ENCODE measurements around the gene CC2D1A. TPM values are rescaled to one million over a fixed set of nuclear protein-coding genes. Genes with fewer than 3 reads are reported as not detected.

Gene CC2D1A
- polyA plus RNA-seq, 1 of the 3 experiments (the other 2 are of a cell fraction) = 24.2 TPM

GRCh38 chr19:13956365-13956744 is 50.4 kb downstream of the CC2D1A start:
- Histone ChIP-seq H3K27me3 (ENCODE audit: insufficient read depth) (no peaks in the 10 kb centered on the region), H3K27ac (ENCODE audit: low read depth in 2 of 2, low read length in 1 of 2) (no peak overlapping the region), H3K4me2 (no peak overlapping the region), H3K4me3 (ENCODE audit: low read depth in 2 of 2, low read length in 1 of 2) (no peak overlapping the region), H3F3A (replicated peaks; ENCODE audit: insufficient read depth) (peaks cover 3% of the 10 kb centered on the region), H3K36me3 (replicated peaks in 1 of 2; ENCODE audit: control insufficient read depth in 1 of 2, insufficient read depth in 2 of 2, low read length in 1 of 2) (peaks cover 9 to 50% of the 10 kb centered on the region in 2 experiments), H3K4me1 (ENCODE audit: control insufficient read depth in 1 of 2, insufficient read depth in 2 of 2, low read depth in 1 of 2, low read length in 1 of 2) (peaks cover 0 to 20% of the 10 kb centered on the region in 2 experiments; a peak in 1 of 4 replicates), H4K20me1 (ENCODE audit: insufficient read depth) (peaks cover 8% of the 10 kb centered on the region; the same call in 1 of the 2 replicates), H3K9ac (no peak overlapping the region), H3K9me2 (no peaks in the 10 kb centered on the region), H2AFZ (ENCODE audit: low read depth) (no peak overlapping the region), H3K79me2 (ENCODE audit: insufficient read depth) (peaks cover 35% of the 10 kb centered on the region), H3K9me3 (no peaks in the 10 kb centered on the region)
- WGBS (ENCODE audit: low lambda C conversion rate) = 93% methylated on average over 9 of the region's 16 CpGs
- ChIA-PET CTCF (interaction anchor here (1.2 to 5.1 kb wide), 3 partner anchors 24 to 116 kb away, joined by 3 to 19 read pairs (median 3); partner anchors contain the start of genes IL27RA and MISP3), POLR2A (no interaction called here)
- TF ChIP-seq, protein P1, sequence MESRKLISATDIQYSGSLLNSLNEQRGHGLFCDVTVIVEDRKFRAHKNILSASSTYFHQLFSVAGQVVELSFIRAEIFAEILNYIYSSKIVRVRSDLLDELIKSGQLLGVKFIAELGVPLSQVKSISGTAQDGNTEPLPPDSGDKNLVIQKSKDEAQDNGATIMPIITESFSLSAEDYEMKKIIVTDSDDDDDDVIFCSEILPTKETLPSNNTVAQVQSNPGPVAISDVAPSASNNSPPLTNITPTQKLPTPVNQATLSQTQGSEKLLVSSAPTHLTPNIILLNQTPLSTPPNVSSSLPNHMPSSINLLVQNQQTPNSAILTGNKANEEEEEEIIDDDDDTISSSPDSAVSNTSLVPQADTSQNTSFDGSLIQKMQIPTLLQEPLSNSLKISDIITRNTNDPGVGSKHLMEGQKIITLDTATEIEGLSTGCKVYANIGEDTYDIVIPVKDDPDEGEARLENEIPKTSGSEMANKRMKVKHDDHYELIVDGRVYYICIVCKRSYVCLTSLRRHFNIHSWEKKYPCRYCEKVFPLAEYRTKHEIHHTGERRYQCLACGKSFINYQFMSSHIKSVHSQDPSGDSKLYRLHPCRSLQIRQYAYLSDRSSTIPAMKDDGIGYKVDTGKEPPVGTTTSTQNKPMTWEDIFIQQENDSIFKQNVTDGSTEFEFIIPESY (IDR thresholded peaks at IDR 0.05; ENCODE audit: borderline replicate concordance, low read depth) = no peak
- no peak for TF ChIP-seq MEF2A (IDR thresholded peaks at IDR 0.05; ENCODE audit: borderline replicate concordance, low read depth)
- no peak for DNase-seq

GRCh38 chr19:13957051-13957450 is 51.0 kb downstream of the CC2D1A start:
- POLR2A ChIA-PET = no interaction called here
- Histone ChIP-seq H3K27me3 (ENCODE audit: insufficient read depth) (no peaks in the 10 kb centered on the region), H3K4me3 (ENCODE audit: low read depth in 2 of 2, low read length in 1 of 2) (no peak overlapping the region), H3K9me2 (no peaks in the 10 kb centered on the region), H3K9me3 (no peaks in the 10 kb centered on the region), H3F3A (replicated peaks; ENCODE audit: insufficient read depth) (peaks cover 3% of the 10 kb centered on the region), H4K20me1 (ENCODE audit: insufficient read depth) (peaks cover 8% of the 10 kb centered on the region; the same call in 1 of the 2 replicates), H3K27ac (ENCODE audit: low read depth in 2 of 2, low read length in 1 of 2) (no peak overlapping the region), H3K4me1 (ENCODE audit: control insufficient read depth in 1 of 2, insufficient read depth in 2 of 2, low read depth in 1 of 2, low read length in 1 of 2) (peaks cover 0 to 20% of the 10 kb centered on the region in 2 experiments; a peak in 1 of 4 replicates), H3K79me2 (ENCODE audit: insufficient read depth) (peaks cover 35% of the 10 kb centered on the region), H2AFZ (ENCODE audit: low read depth) (no peak overlapping the region), H3K4me2 (no peak overlapping the region), H3K36me3 (replicated peaks in 1 of 2; ENCODE audit: control insufficient read depth in 1 of 2, insufficient read depth in 2 of 2, low read length in 1 of 2) (peaks cover 9 to 51% of the 10 kb centered on the region in 2 experiments), H3K9ac (no peak overlapping the region)
- CTCF ChIA-PET = interaction anchor here (1.2 to 5.1 kb wide), 3 partner anchors 25 to 115 kb away, joined by 3 to 19 read pairs (median 3); partner anchors contain the start of genes IL27RA and MISP3
- TF ChIP-seq, protein P2, sequence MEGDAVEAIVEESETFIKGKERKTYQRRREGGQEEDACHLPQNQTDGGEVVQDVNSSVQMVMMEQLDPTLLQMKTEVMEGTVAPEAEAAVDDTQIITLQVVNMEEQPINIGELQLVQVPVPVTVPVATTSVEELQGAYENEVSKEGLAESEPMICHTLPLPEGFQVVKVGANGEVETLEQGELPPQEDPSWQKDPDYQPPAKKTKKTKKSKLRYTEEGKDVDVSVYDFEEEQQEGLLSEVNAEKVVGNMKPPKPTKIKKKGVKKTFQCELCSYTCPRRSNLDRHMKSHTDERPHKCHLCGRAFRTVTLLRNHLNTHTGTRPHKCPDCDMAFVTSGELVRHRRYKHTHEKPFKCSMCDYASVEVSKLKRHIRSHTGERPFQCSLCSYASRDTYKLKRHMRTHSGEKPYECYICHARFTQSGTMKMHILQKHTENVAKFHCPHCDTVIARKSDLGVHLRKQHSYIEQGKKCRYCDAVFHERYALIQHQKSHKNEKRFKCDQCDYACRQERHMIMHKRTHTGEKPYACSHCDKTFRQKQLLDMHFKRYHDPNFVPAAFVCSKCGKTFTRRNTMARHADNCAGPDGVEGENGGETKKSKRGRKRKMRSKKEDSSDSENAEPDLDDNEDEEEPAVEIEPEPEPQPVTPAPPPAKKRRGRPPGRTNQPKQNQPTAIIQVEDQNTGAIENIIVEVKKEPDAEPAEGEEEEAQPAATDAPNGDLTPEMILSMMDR (IDR thresholded peaks at IDR 0.05) = no peak
- TF ChIP-seq MXI1 (IDR thresholded peaks at IDR 0.05; ENCODE audit: low read depth, low read length) = no peak
- TF ChIP-seq FOXJ3 (CRISPR knock-in tag; IDR thresholded peaks at IDR 0.05) = no peak
- TF ChIP-seq IRF3 (IDR thresholded peaks at IDR 0.05; ENCODE audit: low read depth, low read length) = no peak
- TF ChIP-seq, protein P1 (IDR thresholded peaks at IDR 0.05; ENCODE audit: borderline replicate concordance, low read depth) = no peak
- TF ChIP-seq NFIC (IDR thresholded peaks at IDR 0.05; ENCODE audit: borderline replicate concordance) = no peak
- TF ChIP-seq EP300 (IDR thresholded peaks at IDR 0.05; ENCODE audit: borderline replicate concordance in 1 of 2, low read depth in 1 of 2, low read length in 1 of 2) = no peak
- TF ChIP-seq POLR2AphosphoS5 (IDR thresholded peaks at IDR 0.05; ENCODE audit: low read depth, low read length) = no peak
- no peak for TF ChIP-seq RXRA (IDR thresholded peaks at IDR 0.05; ENCODE audit: borderline replicate concordance, low read depth)
- TF ChIP-seq USF1 (IDR thresholded peaks at IDR 0.05; ENCODE audit: borderline replicate concordance, low read depth) = no peak
- TF ChIP-seq RCOR1 (IDR thresholded peaks at IDR 0.05; ENCODE audit: low read length) = no peak
- no peak for TF ChIP-seq EZH2phosphoT487 (IDR thresholded peaks at IDR 0.05; ENCODE audit: borderline replicate concordance, low read depth)
- no peak for TF ChIP-seq TEAD4 (IDR thresholded peaks at IDR 0.05; ENCODE audit: borderline replicate concordance, insufficient read depth)
- TF ChIP-seq MAX (IDR thresholded peaks at IDR 0.05; ENCODE audit: low read depth) = no peak
- DNase-seq = no peak
- 86% methylated on average over 6 of the region's 8 CpGs for WGBS (ENCODE audit: low lambda C conversion rate)
